Endothelial cell of umbilical vein (primary cell): ENCODE measurements around the gene CCBE1.

Source experiments
- CTCF ChIP-seq, 2 donors: IDR thresholded peaks; 1 replicate in 1 of 2; 2 replicates in 1 of 2; pipeline ENCODE4 v1.5.1; 2011; ENCODE audit warnings: low read length in 2 of 2, mild to moderate bottlenecking in 2 of 2, moderate library complexity in 2 of 2, control low read depth in 1 of 2, inconsistent platforms in 1 of 2, low read depth in 1 of 2; ENCODE audit not compliant: insufficient read depth in 1 of 2; ENCODE audit errors: extremely low read depth in 1 of 2
- EZH2 ChIP-seq: IDR thresholded peaks from 2 replicates; pipeline ENCODE4 v1.6.1; 2012; ENCODE audit warnings: borderline replicate concordance, low read depth, mild to moderate bottlenecking, moderate library complexity, low read length, inconsistent platforms; ENCODE audit not compliant: severe bottlenecking
- FOS ChIP-seq: IDR thresholded peaks from 2 replicates; pipeline ENCODE4 v1.6.1; 2011; ENCODE audit warnings: mild to moderate bottlenecking, low read length, moderate library complexity, borderline replicate concordance; ENCODE audit not compliant: insufficient read depth
- GATA2 ChIP-seq: IDR thresholded peaks from 2 replicates; pipeline ENCODE4 v1.7.0; 2011; ENCODE audit warnings: low read depth, mild to moderate bottlenecking, moderate library complexity, mixed read lengths, low read length; ENCODE audit not compliant: insufficient read length, insufficient read depth
- JUN ChIP-seq: IDR thresholded peaks from 2 replicates; pipeline ENCODE4 v1.6.1; 2011; ENCODE audit warnings: borderline replicate concordance, low read depth; ENCODE audit not compliant: insufficient read length, insufficient read depth
- MAX ChIP-seq: IDR thresholded peaks from 2 replicates; pipeline ENCODE4 v1.6.1; 2011; ENCODE audit not compliant: insufficient read depth, insufficient read length
- MYC ChIP-seq: IDR thresholded peaks from one replicate; pipeline ENCODE4 v1.6.1; 2011; ENCODE audit warnings: mild to moderate bottlenecking, low read depth, low read length
- POLR2A ChIP-seq: IDR thresholded peaks from 2 replicates; pipeline ENCODE4 v1.6.1; 2012; ENCODE audit warnings: low read depth, mild to moderate bottlenecking, control low read depth, low read length
- POLR2AphosphoS5 ChIP-seq: IDR thresholded peaks from 2 replicates; pipeline ENCODE4 v1.6.1; 2012; ENCODE audit warnings: low read depth, mild to moderate bottlenecking, control low read depth, low read length, moderate library complexity; ENCODE audit not compliant: insufficient read depth

- TF ChIP-seq EZH2 (no peak), CTCF (IDR thresholded peaks at IDR 0.05; ENCODE audit: extremely low read depth in 1 of 2, insufficient read depth in 1 of 2, low read depth in 1 of 2, low read length in 2 of 2) (no peak), FOS (no peak), POLR2A (no peak), JUN (no peak), POLR2AphosphoS5 (no peak), MYC (no peak), MAX (no peak), GATA2 (no peak)
Measured at GRCh38 chr18:59549503-59550173, 147.6 kb downstream of the CCBE1 start.
